WTC11 (cell line): ENCODE results near the gene KLRK1.

Source experiments
- HMGXB4 ChIP-seq: sonication (generic); formaldehyde crosslinking; IDR thresholded peaks from 2 replicates; pipeline ENCODE4 v1.8.1; 2023; ENCODE audit warnings: mild to moderate bottlenecking, moderate library complexity, missing genetic modification reagents
- IRF2 ChIP-seq: sonication (generic); formaldehyde crosslinking; IDR thresholded peaks from 2 replicates; pipeline ENCODE4 v1.8.0; 2022; ENCODE audit warnings: low read depth, missing genetic modification reagents, borderline replicate concordance
- MAX ChIP-seq: sonication (generic); formaldehyde crosslinking; IDR thresholded peaks from 2 replicates; pipeline ENCODE4 v1.8.0; 2022; ENCODE audit warnings: mild to moderate bottlenecking, missing genetic modification reagents
- MYBL2 ChIP-seq: sonication (generic); formaldehyde crosslinking; IDR thresholded peaks from 2 replicates; pipeline ENCODE4 v1.8.1; 2023; ENCODE audit warnings: mild to moderate bottlenecking, moderate library complexity, missing genetic modification reagents
- ZNF232 ChIP-seq: sonication (generic); formaldehyde crosslinking; IDR thresholded peaks from 2 replicates; pipeline ENCODE4 v1.8.0; 2022; ENCODE audit warnings: mild to moderate bottlenecking, missing genetic modification reagents
- ZNF281 ChIP-seq: sonication (generic); formaldehyde crosslinking; IDR thresholded peaks from 2 replicates; pipeline ENCODE4 v1.8.0; 2023; ENCODE audit warnings: mild to moderate bottlenecking, missing genetic modification reagents
- TF ChIP-seq, protein P1 (sequence below): sonication (generic); formaldehyde crosslinking; IDR thresholded peaks from 2 replicates; pipeline ENCODE4 v1.8.1; 2023; ENCODE audit warnings: mild to moderate bottlenecking, missing genetic modification reagents
- TF ChIP-seq, protein P2 (sequence below): fragments of 200-600 bp; IDR thresholded peaks from 2 replicates; pipeline ENCODE4 v1.8.0; 2022; ENCODE audit warnings: antibody characterized with exemption
- TF ChIP-seq, protein P3 (sequence below): sonication (generic); formaldehyde crosslinking; IDR thresholded peaks from 2 replicates; pipeline ENCODE4 v1.8.1; 2023; ENCODE audit warnings: mild to moderate bottlenecking, missing genetic modification reagents
- TF ChIP-seq, protein P4 (sequence below): sonication (generic); formaldehyde crosslinking; IDR thresholded peaks from 2 replicates; pipeline ENCODE4 v1.8.1; 2023; ENCODE audit warnings: mild to moderate bottlenecking, missing genetic modification reagents, borderline replicate concordance
- TF ChIP-seq, protein P5 (sequence below): sonication (generic); formaldehyde crosslinking; IDR thresholded peaks from 2 replicates; pipeline ENCODE4 v1.8.0; 2023; ENCODE audit warnings: missing genetic modification reagents

DNA sequence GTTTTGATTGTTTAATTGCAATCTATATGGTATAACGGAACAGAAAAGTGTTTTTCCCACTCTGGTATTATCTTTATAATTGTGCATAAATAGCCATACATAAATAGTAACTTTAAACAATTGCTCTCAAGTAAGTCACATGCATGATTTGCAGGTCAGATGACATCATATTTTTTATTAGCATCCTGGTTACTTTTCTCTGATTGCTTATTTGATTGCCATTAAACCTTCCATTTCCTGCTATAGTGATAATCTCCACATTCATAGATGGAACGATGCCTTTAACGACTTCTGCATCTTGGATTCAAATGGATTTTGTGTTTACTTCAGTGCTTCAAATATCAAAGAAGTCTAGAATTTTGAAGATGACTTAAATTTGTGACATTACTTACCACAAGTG lies 3.5 kb upstream of the KLRK1 start:
- no peak for TF ChIP-seq IRF2
- TF ChIP-seq, protein P1, sequence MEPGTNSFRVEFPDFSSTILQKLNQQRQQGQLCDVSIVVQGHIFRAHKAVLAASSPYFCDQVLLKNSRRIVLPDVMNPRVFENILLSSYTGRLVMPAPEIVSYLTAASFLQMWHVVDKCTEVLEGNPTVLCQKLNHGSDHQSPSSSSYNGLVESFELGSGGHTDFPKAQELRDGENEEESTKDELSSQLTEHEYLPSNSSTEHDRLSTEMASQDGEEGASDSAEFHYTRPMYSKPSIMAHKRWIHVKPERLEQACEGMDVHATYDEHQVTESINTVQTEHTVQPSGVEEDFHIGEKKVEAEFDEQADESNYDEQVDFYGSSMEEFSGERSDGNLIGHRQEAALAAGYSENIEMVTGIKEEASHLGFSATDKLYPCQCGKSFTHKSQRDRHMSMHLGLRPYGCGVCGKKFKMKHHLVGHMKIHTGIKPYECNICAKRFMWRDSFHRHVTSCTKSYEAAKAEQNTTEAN (CRISPR knock-in tag) = no peak
- TF ChIP-seq, protein P2, sequence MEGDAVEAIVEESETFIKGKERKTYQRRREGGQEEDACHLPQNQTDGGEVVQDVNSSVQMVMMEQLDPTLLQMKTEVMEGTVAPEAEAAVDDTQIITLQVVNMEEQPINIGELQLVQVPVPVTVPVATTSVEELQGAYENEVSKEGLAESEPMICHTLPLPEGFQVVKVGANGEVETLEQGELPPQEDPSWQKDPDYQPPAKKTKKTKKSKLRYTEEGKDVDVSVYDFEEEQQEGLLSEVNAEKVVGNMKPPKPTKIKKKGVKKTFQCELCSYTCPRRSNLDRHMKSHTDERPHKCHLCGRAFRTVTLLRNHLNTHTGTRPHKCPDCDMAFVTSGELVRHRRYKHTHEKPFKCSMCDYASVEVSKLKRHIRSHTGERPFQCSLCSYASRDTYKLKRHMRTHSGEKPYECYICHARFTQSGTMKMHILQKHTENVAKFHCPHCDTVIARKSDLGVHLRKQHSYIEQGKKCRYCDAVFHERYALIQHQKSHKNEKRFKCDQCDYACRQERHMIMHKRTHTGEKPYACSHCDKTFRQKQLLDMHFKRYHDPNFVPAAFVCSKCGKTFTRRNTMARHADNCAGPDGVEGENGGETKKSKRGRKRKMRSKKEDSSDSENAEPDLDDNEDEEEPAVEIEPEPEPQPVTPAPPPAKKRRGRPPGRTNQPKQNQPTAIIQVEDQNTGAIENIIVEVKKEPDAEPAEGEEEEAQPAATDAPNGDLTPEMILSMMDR = no peak
- TF ChIP-seq MYBL2 (CRISPR knock-in tag) = no peak
- TF ChIP-seq, protein P3, sequence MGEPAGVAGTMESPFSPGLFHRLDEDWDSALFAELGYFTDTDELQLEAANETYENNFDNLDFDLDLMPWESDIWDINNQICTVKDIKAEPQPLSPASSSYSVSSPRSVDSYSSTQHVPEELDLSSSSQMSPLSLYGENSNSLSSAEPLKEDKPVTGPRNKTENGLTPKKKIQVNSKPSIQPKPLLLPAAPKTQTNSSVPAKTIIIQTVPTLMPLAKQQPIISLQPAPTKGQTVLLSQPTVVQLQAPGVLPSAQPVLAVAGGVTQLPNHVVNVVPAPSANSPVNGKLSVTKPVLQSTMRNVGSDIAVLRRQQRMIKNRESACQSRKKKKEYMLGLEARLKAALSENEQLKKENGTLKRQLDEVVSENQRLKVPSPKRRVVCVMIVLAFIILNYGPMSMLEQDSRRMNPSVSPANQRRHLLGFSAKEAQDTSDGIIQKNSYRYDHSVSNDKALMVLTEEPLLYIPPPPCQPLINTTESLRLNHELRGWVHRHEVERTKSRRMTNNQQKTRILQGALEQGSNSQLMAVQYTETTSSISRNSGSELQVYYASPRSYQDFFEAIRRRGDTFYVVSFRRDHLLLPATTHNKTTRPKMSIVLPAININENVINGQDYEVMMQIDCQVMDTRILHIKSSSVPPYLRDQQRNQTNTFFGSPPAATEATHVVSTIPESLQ (CRISPR knock-in tag) = no peak
- TF ChIP-seq MAX = no peak
- TF ChIP-seq, protein P4, sequence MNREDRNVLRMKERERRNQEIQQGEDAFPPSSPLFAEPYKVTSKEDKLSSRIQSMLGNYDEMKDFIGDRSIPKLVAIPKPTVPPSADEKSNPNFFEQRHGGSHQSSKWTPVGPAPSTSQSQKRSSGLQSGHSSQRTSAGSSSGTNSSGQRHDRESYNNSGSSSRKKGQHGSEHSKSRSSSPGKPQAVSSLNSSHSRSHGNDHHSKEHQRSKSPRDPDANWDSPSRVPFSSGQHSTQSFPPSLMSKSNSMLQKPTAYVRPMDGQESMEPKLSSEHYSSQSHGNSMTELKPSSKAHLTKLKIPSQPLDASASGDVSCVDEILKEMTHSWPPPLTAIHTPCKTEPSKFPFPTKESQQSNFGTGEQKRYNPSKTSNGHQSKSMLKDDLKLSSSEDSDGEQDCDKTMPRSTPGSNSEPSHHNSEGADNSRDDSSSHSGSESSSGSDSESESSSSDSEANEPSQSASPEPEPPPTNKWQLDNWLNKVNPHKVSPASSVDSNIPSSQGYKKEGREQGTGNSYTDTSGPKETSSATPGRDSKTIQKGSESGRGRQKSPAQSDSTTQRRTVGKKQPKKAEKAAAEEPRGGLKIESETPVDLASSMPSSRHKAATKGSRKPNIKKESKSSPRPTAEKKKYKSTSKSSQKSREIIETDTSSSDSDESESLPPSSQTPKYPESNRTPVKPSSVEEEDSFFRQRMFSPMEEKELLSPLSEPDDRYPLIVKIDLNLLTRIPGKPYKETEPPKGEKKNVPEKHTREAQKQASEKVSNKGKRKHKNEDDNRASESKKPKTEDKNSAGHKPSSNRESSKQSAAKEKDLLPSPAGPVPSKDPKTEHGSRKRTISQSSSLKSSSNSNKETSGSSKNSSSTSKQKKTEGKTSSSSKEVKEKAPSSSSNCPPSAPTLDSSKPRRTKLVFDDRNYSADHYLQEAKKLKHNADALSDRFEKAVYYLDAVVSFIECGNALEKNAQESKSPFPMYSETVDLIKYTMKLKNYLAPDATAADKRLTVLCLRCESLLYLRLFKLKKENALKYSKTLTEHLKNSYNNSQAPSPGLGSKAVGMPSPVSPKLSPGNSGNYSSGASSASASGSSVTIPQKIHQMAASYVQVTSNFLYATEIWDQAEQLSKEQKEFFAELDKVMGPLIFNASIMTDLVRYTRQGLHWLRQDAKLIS (CRISPR knock-in tag) = no peak
- no peak for TF ChIP-seq ZNF281 (CRISPR knock-in tag)
- TF ChIP-seq, protein P5, sequence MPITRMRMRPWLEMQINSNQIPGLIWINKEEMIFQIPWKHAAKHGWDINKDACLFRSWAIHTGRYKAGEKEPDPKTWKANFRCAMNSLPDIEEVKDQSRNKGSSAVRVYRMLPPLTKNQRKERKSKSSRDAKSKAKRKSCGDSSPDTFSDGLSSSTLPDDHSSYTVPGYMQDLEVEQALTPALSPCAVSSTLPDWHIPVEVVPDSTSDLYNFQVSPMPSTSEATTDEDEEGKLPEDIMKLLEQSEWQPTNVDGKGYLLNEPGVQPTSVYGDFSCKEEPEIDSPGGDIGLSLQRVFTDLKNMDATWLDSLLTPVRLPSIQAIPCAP (CRISPR knock-in tag) = no peak
- no peak for TF ChIP-seq HMGXB4 (CRISPR knock-in tag)
- TF ChIP-seq ZNF232 (CRISPR knock-in tag) = no peak
